Subcutaneous adipose tissue (tissue), 4 donors: Measurements from ENCODE around the gene TK2. TPM values are rescaled to one million over a fixed set of nuclear protein-coding genes. Genes with fewer than 3 reads are reported as not detected.

ENCODE experiments used
- total RNA-seq, 4 donors: library from RNA; depleted of rRNA; stranded (reverse); fragments of >200 nt; gene quantifications; one replicate each; pipeline ENCODE4 v1.1.0, GENCODE V29; 2016
- TF ChIP-seq, protein P1 (sequence below): fragments of 450-650 bp; IDR thresholded peaks from one replicate; pipeline ENCODE4 v1.5.1; 2016; ENCODE audit warnings: low read depth, mild to moderate bottlenecking, control low read depth, antibody characterized with exemption, moderate library complexity

The TK2 gene
- total RNA-seq, 4 donors from 2014 or later = 63.6 to 118 (median 92.4) TPM

DNA sequence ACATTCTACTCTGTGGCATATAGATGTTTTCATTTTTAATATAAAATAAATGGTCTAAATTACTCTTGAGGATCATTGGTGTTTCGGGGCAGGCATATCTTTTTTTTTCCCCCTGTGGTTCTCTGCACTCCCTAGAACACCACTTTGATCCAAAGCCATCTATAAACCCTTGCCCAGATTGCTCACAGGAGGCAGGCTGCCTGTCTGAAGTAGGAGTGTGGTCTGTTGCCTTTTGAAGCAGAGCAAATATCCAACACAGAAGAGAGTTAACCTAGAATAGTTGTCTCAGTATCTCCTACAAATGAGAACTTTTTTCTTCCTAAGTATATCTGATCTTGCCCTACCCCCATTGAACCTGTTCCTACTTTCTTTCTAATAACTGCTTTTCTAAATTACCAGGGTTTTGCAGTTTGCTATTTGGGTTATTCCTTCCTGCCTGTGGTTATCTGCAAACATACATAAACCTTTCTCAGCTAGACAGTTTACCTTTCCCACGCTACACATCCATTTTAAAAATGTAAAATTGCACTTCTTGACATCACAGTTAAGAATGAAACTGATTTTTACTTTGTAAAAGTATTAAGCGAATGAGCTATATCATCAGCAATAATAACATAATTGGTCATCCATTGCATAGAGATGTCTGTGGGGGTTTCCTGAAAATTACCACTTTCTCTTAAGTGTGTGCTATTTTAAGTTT lies 11.6 kb upstream of the TK2 start:
- TF ChIP-seq, protein P1, sequence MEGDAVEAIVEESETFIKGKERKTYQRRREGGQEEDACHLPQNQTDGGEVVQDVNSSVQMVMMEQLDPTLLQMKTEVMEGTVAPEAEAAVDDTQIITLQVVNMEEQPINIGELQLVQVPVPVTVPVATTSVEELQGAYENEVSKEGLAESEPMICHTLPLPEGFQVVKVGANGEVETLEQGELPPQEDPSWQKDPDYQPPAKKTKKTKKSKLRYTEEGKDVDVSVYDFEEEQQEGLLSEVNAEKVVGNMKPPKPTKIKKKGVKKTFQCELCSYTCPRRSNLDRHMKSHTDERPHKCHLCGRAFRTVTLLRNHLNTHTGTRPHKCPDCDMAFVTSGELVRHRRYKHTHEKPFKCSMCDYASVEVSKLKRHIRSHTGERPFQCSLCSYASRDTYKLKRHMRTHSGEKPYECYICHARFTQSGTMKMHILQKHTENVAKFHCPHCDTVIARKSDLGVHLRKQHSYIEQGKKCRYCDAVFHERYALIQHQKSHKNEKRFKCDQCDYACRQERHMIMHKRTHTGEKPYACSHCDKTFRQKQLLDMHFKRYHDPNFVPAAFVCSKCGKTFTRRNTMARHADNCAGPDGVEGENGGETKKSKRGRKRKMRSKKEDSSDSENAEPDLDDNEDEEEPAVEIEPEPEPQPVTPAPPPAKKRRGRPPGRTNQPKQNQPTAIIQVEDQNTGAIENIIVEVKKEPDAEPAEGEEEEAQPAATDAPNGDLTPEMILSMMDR = no peak

DNA sequence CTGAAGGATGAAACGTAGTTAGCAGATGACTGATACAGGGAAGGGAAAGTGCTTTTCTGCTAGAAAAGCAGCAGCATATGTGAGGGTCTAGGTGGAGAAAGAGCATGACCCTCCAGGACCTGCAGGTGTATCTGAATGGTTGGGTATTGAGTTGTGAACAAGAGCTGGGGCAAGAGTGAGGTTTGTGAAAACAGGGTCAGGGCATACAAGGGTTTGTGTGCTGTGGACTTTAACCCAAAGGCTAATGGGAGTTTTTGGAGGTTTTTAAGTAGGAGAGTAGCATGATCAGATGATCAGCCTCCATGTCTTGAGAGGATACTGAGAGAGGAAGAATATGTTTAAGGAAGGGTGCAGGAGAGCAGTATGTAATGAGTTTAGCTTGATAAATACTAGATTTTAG lies 10.2 kb upstream of the TK2 start:
- TF ChIP-seq, protein P1 = no peak

GRCh38 chr16:66554495-66554894 lies 4.6 kb upstream of the TK2 start:
- TF ChIP-seq, protein P1 = no peak

- TF ChIP-seq, protein P1 = no peak
Observed at GRCh38 chr16:66554021-66554420, 4.1 kb upstream of the TK2 start.

DNA sequence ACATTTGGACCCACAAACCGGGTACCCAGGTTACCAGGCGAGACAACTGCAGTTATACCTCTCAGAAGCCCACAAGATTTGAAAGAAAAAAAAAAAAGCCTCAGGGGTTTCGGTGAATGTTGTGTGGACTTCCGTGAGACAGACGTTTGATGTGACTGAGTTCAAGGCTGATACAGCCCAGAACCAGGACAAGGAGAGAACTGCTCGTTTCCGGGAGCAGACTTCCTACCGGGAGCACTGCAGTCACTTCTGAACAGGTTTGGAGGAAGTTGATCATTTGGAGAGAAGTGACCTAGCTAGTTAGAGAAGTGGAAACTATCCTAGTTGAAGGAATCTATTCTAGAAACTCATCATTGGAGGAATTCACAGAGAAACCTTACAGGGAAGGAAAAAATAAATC lies 3.3 kb upstream of the TK2 start:
- TF ChIP-seq, protein P1 = no peak

GRCh38 chr16:66552286-66553177 lies 2.6 kb upstream of the TK2 start, which contains the start of gene CKLF:
TSS of gene CKLF (plus strand) at chr16:66552576. CDS start at chr16:66552716, 140 bp downstream.
- TF ChIP-seq, protein P1 = no peak

GRCh38 chr16:66551788-66552285 lies 1.9 kb upstream of the TK2 start:
- TF ChIP-seq, protein P1 = no peak
